Measurements from ENCODE around the gene ZNF175. TPM values are rescaled to one million over a fixed set of nuclear protein-coding genes. Genes with fewer than 3 reads are reported as not detected.

Gene ZNF175
- total and polyA plus RNA-seq, 9 of the 15 experiments (the other 6 are each of a cell fraction or from before 2014, with no cell fraction given): 3.7 to 37.9 (median 14.0) TPM

GRCh38 chr19:51602189-51602854 lies 31.2 kb downstream of the ZNF175 start:
- ChIA-PET CTCF (ENCODE audit: low intra/inter-chr PET ratio) (no interaction called here), POLR2A (interaction anchor here (1.1 to 1.2 kb wide), 2 partner anchors 8 to 55 kb away, joined by 3 to 4 read pairs; no protein-coding TSS in a partner anchor)
- H3K9me1 ChIP-seq (ENCODE audit: control insufficient read depth, insufficient read depth, low read length): no peaks in the 10 kb centered on the region
- no TSS peak for BruUV-seq (replicated peaks)
- no peaks in the 10 kb centered on the region for H3K36me3 ChIP-seq (ENCODE audit: control insufficient read depth, insufficient read depth, low read length)
- 81% methylated on average over 18 of the region's 20 CpGs for WGBS (ENCODE audit: insufficient coverage, low coverage, missing lambda C conversion rate)
- no peaks in the 10 kb centered on the region for H3K79me2 ChIP-seq (ENCODE audit: control insufficient read depth, insufficient read depth, low read length)
- no peak overlapping the region for H3K9ac ChIP-seq (ENCODE audit: insufficient read depth in 1 of 2, low read depth in 2 of 2, low read length in 2 of 2)
- intact Hi-C loops (cut with micrococcal nuclease): no loop called here
- FAIRE-seq (no peak), ATAC-seq (no peak), DNase-seq (ENCODE audit: extremely low read depth in 1 of 4, low spot score in 3 of 4) (no peak)
- no peak overlapping the region for H3K4me2 ChIP-seq (ENCODE audit: insufficient read depth, low read length)
- in situ Hi-C loops (cut with MboI): no loop called here
- H3K4me1 ChIP-seq (replicated peaks in 1 of 2; ENCODE audit: control insufficient read depth in 2 of 2, insufficient read depth in 2 of 2, low read length in 2 of 2): peaks cover 0 to 8% of the 10 kb centered on the region in 2 experiments; a peak in 1 of 5 replicates
- H2AFZ ChIP-seq (ENCODE audit: low read depth, low read length): no peak overlapping the region
- H3K9me3 ChIP-seq (replicated peaks; ENCODE audit: control insufficient read depth, insufficient read depth, low read depth, low read length): no peaks in the 10 kb centered on the region
- H3K27me3 ChIP-seq (ENCODE audit: control insufficient read depth in 2 of 2, insufficient read depth in 2 of 2, low read length in 2 of 2): no peaks in the 10 kb centered on the region
- H3K27ac ChIP-seq (ENCODE audit: extremely low read depth, low read depth, low read length): no peak overlapping the region
- H3K4me3 ChIP-seq: no peak overlapping the region
- no peaks in the 10 kb centered on the region for H4K20me1 ChIP-seq (replicated peaks; ENCODE audit: control insufficient read depth, insufficient read depth, low read length)
- TF ChIP-seq FOXP4 (CRISPR knock-in tag; IDR thresholded peaks at IDR 0.05; ENCODE audit: borderline replicate concordance) (no peak), MBD2 (IDR thresholded peaks at IDR 0.05; ENCODE audit: borderline replicate concordance, low read depth) (no peak), GATA2 (CRISPR knock-in tag; IDR thresholded peaks at IDR 0.05) (no peak), EWSR1 (IDR thresholded peaks at IDR 0.05; ENCODE audit: borderline replicate concordance, low read depth, partially characterized antibody) (no peak), SRF (CRISPR knock-in tag; IDR thresholded peaks at IDR 0.05) (no peak), PBX2 (CRISPR knock-in tag; IDR thresholded peaks at IDR 0.05; ENCODE audit: low read depth) (no peak), PBX2 (tag; conservative IDR thresholded peaks at IDR 0.05; ENCODE audit: low read depth) (no peak), ZNF561 (CRISPR knock-in tag; conservative IDR thresholded peaks at IDR 0.05) (no peak), SP2 (IDR thresholded peaks at IDR 0.05; ENCODE audit: extremely low read depth, low read depth, low read length, poor library complexity, severe bottlenecking) (no peak), XRCC5 (IDR thresholded peaks at IDR 0.05; ENCODE audit: low read depth, low read length) (no peak), CREB5 (CRISPR knock-in tag; IDR thresholded peaks at IDR 0.05) (no peak), NCOA1 (IDR thresholded peaks at IDR 0.05; ENCODE audit: low read depth) (no peak)

Measured in K562 (cell line).